SK-N-SH treated with all-trans-retinoic acid at 6 μM for 48 hours (cell line): ENCODE data around the gene TRIM47.

ENCODE experiments used
- ARNTL ChIP-seq: fragments of 450-650 bp; formaldehyde crosslinking; IDR thresholded peaks from 2 replicates; pipeline ENCODE4 v1.5.0; 2020; ENCODE audit warnings: low read depth, mild to moderate bottlenecking, moderate library complexity, borderline replicate concordance
- BACH2 ChIP-seq: fragments of 250-450 bp; sonication (Bioruptor Pico); IDR thresholded peaks from 2 replicates; pipeline ENCODE4 v1.9.0; 2021; ENCODE audit warnings: mild to moderate bottlenecking, borderline replicate concordance
- OSR1 ChIP-seq: fragments of 250-450 bp; sonication (Bioruptor Pico); IDR thresholded peaks from 2 replicates; pipeline ENCODE4 v1.8.0; 2022; ENCODE audit warnings: moderate library complexity, mild to moderate bottlenecking, inconsistent platforms
- RARB ChIP-seq: fragments of 250-450 bp; sonication (Bioruptor Pico); IDR thresholded peaks from 2 replicates; pipeline ENCODE4 v1.8.0; 2021; ENCODE audit warnings: mild to moderate bottlenecking, moderate library complexity
- TOX ChIP-seq: fragments of 250-450 bp; sonication (Bioruptor Pico); IDR thresholded peaks from 2 replicates; pipeline ENCODE4 v1.8.0; 2021; ENCODE audit warnings: mild to moderate bottlenecking, moderate library complexity, borderline replicate concordance
- ZFP30 ChIP-seq: fragments of 450-650 bp; formaldehyde crosslinking; IDR thresholded peaks from 2 replicates; pipeline ENCODE4 v1.5.0; 2022; ENCODE audit warnings: mild to moderate bottlenecking, moderate library complexity
- ZNF8 ChIP-seq: fragments of 450-650 bp; formaldehyde crosslinking; IDR thresholded peaks from 2 replicates; pipeline ENCODE4 v1.5.0; 2020; ENCODE audit warnings: mild to moderate bottlenecking, moderate library complexity
- TF ChIP-seq, protein P1 (sequence below): fragments of 250-450 bp; sonication (Bioruptor Pico); IDR thresholded peaks from 2 replicates; pipeline ENCODE4 v1.8.0; 2020; ENCODE audit warnings: mild to moderate bottlenecking, moderate library complexity, borderline replicate concordance

DNA sequence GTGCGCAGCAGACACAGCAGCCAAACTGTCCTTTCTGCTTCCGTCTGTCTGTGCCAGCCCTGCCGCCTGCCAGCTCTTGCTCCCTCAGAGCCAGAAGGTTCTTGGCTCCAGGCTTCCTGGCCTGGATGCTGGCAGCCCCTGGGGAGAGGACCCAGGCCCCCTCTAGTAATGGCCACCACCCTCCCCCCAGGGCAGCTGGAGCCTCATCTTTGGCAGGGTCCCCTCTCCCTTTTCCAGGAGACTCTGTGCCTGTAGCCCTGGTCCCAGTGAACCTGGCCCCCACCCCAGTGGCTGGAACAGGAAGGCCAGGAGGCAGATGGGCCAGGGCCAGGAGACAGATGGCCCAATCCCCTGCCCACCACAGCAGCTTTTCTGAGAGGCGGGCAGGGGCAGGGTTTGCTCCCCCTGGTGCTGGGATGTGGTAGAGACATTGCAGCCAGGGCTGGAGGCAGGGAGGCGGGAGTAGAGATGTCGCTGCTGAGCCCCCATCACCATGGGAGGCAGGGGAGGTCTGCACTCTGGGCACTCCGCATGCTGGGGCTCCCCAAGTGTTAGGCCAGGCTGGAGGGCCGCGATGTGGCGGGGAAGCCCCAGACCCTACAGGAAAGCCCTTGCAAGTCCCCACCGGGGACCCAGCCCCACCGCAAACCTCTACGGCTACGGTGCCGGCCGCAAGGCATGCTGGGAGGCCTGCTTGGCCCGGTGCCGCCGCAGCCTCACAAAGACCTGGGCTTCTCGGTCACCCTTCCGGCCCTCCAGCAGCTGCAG is 50.9 kb downstream of the TRIM47 start:
- TF ChIP-seq ZFP30 (no peak), RARB (CRISPR knock-in tag) (no peak), TOX (CRISPR knock-in tag) (no peak), ZNF8 (CRISPR knock-in tag) (no peak), OSR1 (CRISPR knock-in tag) (no peak), ARNTL (no peak), BACH2 (CRISPR knock-in tag) (no peak)
- TF ChIP-seq, protein P1, sequence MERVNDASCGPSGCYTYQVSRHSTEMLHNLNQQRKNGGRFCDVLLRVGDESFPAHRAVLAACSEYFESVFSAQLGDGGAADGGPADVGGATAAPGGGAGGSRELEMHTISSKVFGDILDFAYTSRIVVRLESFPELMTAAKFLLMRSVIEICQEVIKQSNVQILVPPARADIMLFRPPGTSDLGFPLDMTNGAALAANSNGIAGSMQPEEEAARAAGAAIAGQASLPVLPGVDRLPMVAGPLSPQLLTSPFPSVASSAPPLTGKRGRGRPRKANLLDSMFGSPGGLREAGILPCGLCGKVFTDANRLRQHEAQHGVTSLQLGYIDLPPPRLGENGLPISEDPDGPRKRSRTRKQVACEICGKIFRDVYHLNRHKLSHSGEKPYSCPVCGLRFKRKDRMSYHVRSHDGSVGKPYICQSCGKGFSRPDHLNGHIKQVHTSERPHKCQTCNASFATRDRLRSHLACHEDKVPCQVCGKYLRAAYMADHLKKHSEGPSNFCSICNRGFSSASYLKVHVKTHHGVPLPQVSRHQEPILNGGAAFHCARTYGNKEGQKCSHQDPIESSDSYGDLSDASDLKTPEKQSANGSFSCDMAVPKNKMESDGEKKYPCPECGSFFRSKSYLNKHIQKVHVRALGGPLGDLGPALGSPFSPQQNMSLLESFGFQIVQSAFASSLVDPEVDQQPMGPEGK, result 0 out of 2 replicates have a peak, but pooled peaks have one; percentile 79
